Embryonic facial prominence (tissue), 1 donor: ENCODE data around the gene EPO.
"Not testable (repeated sequence)": the region's sequence is repeated elsewhere in the genome, so short reads cannot be mapped to it uniquely, and the experiment has no call there.

ENCODE experiments used
- DNase-seq: peaks from one replicate; pipeline ENCODE4 v3.0.0-alpha.2; 2016; ENCODE audit errors: extremely low spot score

The EPO gene

DNA sequence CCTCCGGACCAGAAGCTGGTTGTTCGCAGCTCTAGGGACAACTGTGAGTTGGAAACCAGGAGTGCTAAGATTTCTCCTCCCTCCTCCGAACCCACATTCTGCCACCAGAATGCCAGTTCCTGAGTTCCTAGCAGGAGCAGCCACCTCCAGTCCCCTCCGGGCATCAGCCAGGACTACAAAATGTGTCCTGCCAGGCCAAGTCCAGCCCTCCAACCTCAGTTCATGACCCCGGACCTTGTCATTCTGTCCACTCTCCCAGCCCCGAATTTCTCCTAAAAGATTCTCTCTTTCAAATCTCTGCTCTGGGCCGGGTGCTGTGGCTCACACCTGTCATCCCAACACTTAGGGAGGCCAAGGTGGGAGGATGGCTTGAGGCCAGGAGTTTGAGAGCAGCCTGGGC, 15.5 kb downstream of the EPO start:
- no peak for DNase-seq

DNA sequence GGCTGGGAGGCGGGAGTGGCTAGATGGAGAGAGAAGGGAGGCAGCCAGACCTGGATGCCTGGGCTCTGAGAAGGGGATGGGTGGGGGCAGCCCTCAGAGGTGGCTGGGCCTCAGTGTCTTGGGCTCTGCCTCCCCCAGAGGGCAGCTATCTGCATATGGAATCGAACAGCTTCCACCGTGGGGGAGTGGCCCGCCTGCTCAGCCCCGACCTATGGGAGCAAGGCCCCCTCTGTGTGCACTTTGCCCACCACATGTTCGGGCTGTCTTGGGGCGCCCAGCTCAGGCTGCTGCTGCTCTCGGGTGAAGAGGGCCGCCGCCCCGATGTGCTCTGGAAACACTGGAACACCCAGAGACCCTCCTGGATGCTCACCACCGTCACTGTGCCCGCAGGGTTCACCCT, 16.4 kb downstream of the EPO start:
- DNase-seq: no peak

DNA sequence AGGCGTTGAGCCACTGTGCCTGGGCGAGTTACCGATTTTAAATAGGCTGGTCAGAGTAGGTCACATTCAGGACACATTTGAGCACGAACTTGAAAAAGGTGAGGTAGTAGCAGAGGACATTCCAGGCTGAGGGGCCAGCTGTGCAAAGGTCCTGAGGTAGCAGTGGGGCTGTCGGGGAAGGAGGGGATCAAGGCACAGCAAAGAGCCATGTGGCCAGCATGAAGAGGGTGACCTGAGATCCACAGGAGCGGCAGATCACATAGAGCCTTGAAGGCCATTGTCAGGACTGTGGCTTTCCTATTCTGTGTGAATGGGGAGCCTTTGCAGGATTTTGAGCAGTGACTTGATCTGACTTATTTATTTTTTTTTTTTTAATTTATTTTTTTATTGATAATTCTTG, 19.7 kb downstream of the EPO start:
- no peak for DNase-seq

- no peak for DNase-seq
Observed at GRCh38 chr7:100744605-100745004, 24.3 kb downstream of the EPO start.

DNA sequence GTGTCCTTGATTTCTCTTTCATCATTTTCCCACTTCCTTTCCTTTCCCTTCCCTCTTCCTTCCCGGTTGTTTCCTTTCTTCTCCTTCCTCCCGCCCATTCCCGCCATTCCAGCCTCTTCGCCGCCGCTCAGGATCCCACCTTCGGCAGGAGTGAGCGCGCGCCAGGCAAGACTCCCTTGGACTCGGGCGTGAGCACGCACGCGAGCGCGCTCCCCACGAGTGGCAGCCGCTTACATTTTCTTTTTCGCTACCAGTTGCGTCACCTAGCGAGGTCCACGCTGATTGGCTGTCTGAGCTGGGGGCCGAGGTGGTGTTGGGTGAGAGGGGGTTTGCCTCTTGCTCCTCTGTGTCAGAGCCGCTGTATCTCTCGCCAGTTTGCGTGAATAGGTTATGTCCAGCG, 24.9 kb downstream of the EPO start:
- DNase-seq: no peak

DNA sequence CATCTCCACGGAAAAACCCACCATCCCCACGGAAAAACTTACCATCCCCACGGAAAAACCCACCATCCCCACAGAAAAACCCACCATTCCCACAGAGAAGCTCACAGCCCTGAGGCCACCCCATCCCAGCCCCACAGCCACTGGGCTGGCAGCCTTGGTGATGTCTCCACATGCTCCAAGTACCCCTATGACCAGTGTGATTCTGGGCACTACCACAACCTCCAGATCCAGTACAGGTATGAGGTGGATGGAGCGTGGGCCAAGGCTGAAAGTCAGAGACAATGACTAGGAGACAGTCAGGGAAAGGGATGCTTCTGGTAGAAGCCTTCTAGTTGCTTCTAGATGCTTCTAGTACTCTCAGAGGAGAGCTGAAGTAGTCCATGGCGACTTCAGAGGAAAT, 32.7 kb downstream of the EPO start:
- no peak for DNase-seq

DNA sequence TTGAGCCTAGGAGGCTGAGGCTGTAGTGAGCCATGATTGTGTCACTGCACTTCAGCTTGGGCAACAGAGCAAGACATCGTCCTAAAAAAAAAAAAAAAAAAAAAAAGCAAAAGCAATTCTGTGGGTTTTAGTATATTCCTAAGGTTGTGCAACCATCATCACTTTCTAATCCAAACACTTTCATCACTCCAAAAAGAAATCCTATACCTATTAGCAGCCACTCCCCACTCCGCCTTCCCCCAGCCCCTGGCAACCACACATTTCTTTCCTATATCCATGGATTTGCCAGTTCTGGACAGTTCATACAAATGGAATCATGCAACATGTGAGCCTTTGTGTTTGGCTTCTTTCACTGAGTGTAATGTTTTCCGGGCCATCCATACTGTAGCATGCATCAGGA, 33.5 kb downstream of the EPO start:
- DNase-seq: no peak

GRCh38 chr7:100759357-100760171, 39.3 kb downstream of the EPO start:
- DNase-seq: no peak

- not testable (repeated sequence) for DNase-seq
Observed at GRCh38 chr7:100762841-100763240, 42.6 kb downstream of the EPO start.

- no peak for DNase-seq
Observed at GRCh38 chr7:100763556-100764140, 43.4 kb downstream of the EPO start.

GRCh38 chr7:100764841-100765240, 44.6 kb downstream of the EPO start:
- no peak for DNase-seq

- DNase-seq: no peak
Observed at GRCh38 chr7:100765250-100765649, 45.0 kb downstream of the EPO start.

GRCh38 chr7:100768784-100769183, 48.5 kb downstream of the EPO start:
- no peak for DNase-seq
